HUES6 (cell line): ENCODE measurements around the gene PRMT7.

Experiments
- H3K27ac ChIP-seq: 2 replicates; pipeline ENCODE4 v1.7.0; 2013; ENCODE audit warnings: low read depth, mild to moderate bottlenecking, low read length, inconsistent platforms
- H3K27me3 ChIP-seq: 2 replicates; pipeline ENCODE4 v1.6.1; 2013; ENCODE audit warnings: low read length; ENCODE audit not compliant: control insufficient read depth, insufficient read depth
- H3K36me3 ChIP-seq: 2 replicates; pipeline ENCODE4 v1.6.1; 2013; ENCODE audit warnings: low read length; ENCODE audit not compliant: control insufficient read depth, insufficient read depth
- H3K4me1 ChIP-seq: 2 replicates; pipeline ENCODE4 v1.6.1; 2013; ENCODE audit warnings: low read length; ENCODE audit not compliant: control insufficient read depth, insufficient read depth
- H3K4me3 ChIP-seq: 2 replicates; pipeline ENCODE4 v1.5.1; 2013; ENCODE audit warnings: low read depth, low read length
- H3K9ac ChIP-seq: one replicate; pipeline ENCODE4 v1.6.1; 2013; ENCODE audit warnings: mild to moderate bottlenecking, low read length
- H3K9me3 ChIP-seq: 2 replicates; pipeline ENCODE4 v1.6.1; 2013; ENCODE audit warnings: low read depth, low read length; ENCODE audit not compliant: control insufficient read depth, insufficient read depth

PRMT7 gene

DNA sequence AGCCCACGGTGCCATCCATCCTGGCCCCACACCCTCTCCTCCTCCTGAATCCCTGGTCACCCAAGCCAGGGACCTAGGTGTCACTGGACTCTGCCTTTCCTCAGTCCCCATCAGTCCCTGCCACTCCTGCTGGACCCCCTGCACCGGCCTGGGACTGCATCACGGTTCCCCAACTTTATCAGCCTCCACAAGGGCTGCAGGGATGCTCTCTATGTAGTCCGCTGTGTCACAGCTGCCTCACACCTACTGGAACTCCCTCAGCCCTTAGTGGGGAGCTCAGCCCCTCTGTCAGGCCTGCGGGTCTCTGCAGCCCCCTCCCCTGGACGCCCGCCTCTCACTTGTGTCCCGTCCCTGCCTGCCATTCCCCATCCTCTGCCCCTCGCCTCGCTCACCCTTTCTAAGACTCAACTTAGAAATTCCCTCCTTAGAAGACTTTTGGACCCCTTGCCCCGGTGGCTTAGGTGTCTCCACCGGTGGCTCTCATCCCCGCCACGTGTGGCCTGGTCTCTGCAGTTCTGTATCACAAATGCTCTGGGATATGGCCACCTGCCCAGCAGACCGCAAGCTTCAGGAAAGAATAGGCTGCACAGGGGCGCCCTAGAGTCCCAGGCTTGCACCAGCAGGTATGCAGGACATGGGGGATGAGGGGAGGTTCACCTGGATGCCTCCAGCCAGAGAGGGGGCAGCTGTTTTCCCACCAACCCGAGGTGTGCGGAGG lies 62.9 kb downstream of the PRMT7 start:
- Histone ChIP-seq H3K27me3 (no peaks in the 10 kb centered on the region), H3K4me3 (no peak overlapping the region), H3K36me3 (no peaks in the 10 kb centered on the region), H3K9ac (no peak overlapping the region), H3K4me1 (no peaks in the 10 kb centered on the region), H3K27ac (no peak overlapping the region), H3K9me3 (no peaks in the 10 kb centered on the region)

DNA sequence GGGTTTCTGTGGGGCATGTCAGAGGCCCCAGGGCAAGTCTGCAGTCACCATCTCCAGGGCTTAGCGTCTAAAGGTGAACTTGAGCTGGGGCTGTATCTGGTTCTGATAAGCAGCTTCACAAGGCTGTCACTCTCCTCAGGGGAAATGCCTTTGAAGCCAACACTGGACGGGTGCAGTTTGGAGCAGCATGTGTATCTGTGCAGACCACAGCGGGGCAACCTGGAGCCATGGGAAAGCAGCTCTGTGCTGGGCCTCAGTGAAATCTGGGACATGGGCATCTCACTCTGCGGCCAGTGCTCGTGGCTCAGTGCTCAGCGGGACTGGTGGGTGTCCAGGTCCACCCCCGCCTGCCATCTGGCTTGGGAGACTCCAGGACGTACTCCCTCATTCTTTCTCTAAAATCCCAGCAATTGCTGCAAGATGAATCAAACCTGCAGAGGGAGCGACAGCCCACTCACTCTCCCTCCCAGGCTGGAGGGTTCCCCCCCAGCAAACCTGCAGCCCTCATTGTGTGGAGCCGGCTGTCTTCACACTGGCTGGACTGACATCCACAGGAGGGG lies 63.5 kb downstream of the PRMT7 start:
- Histone ChIP-seq H3K9ac (no peak overlapping the region), H3K27me3 (no peaks in the 10 kb centered on the region), H3K4me1 (no peaks in the 10 kb centered on the region), H3K4me3 (no peak overlapping the region), H3K9me3 (no peaks in the 10 kb centered on the region), H3K36me3 (no peaks in the 10 kb centered on the region), H3K27ac (no peak overlapping the region)

DNA sequence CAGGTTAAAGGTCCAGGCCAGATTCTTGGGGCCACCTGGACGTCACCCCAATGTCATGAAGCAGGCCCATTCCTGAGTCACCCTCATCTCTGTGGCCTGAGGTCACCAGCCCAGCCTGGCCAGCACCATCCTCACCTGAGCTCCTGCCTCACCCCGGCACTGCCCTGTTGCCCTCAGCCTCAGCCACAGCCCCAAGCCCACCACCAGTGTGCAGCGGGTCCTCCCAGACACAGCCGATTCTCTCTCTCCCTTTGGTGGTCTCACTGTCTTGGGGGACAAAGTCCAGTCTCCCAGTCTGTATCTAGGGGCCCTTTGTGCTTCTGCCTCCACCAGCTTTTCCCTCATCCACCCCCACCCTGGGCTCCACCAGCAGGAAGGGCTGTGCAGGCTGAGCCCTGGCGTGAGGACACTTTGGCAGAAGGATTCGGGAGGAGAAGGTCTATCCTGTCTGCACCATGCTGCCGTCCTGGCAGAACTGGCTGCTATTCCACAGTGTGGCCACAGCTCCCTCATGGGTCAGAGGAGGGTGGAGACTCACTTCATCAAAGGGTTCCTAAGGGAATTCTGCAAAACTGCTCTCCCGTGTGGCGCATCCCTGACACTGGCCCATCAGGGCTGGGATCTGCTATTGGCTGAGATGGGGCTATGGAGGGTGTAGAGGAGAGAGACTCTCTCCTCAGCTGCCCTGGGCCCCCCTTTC lies 64.3 kb downstream of the PRMT7 start:
- Histone ChIP-seq H3K27ac (no peak overlapping the region), H3K27me3 (no peaks in the 10 kb centered on the region), H3K36me3 (no peaks in the 10 kb centered on the region), H3K4me3 (no peak overlapping the region), H3K9ac (no peak overlapping the region), H3K9me3 (no peaks in the 10 kb centered on the region), H3K4me1 (no peaks in the 10 kb centered on the region)

DNA sequence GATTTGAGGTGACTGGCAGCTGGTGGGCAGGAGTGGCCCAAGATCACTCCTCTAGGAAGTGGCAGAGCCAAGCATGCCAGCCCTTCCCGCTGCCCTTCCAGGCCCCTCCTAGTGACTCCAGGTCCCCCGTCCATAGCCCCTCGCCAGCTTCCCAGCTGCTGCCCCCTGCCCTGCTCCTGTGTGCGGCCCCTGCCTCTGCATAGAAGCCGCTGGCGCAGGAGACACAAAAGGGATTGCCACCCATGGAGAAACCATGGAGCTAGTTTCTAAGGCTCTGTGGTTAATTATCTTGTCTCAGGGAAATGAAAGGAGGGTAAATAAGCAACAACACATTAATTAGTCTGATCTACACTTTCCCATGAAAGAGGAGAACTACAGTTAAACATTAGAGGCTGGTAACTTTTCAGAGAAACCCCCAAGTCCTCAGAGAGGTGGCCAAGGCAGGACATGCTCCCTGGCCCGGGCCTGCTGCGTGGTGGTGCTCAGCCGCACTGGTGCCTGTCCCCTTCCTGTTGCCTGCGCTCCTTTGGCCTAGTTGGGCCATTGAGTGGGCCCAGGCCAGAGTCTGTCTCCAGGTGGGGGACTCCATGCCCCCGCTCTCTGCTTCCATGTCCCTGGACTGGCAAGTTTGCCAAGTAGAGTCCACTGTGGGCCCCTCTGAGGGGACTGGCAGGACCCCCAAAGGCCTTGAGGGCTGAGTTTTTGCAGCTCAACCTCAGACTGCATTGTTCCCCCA lies 65.2 kb downstream of the PRMT7 start:
- no peaks in the 10 kb centered on the region for H3K27me3 ChIP-seq
- no peak overlapping the region for H3K4me3 ChIP-seq
- no peaks in the 10 kb centered on the region for H3K4me1 ChIP-seq
- H3K9me3 ChIP-seq, result no peaks in the 10 kb centered on the region
- H3K36me3 ChIP-seq, result no peaks in the 10 kb centered on the region
- no peak overlapping the region for H3K27ac ChIP-seq
- H3K9ac ChIP-seq, result no peak overlapping the region

DNA sequence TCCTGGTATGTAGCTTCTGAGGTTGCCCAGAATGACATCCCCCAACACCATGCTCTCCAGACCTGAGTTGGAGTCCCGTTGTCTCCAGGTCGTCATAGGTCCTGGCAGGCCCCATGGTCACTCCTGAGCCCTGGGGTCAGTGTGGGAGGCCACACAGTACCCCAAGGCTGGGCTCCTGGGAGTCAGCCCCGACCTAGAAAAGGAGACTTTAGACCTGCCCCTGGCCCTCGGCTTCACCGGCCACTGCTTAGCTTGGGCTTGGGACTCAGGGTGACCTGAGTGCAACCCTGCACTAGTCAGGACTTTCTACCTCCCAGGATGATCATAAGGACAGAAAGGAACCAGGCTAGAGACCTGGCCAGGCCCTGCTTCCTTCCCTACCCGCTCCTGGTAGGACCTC lies 65.8 kb downstream of the PRMT7 start:
- H3K9ac ChIP-seq, result no peak overlapping the region
- no peaks in the 10 kb centered on the region for H3K27me3 ChIP-seq
- H3K36me3 ChIP-seq, result no peaks in the 10 kb centered on the region
- H3K4me3 ChIP-seq, result no peak overlapping the region
- no peaks in the 10 kb centered on the region for H3K9me3 ChIP-seq
- no peaks in the 10 kb centered on the region for H3K4me1 ChIP-seq
- H3K27ac ChIP-seq, result no peak overlapping the region

DNA sequence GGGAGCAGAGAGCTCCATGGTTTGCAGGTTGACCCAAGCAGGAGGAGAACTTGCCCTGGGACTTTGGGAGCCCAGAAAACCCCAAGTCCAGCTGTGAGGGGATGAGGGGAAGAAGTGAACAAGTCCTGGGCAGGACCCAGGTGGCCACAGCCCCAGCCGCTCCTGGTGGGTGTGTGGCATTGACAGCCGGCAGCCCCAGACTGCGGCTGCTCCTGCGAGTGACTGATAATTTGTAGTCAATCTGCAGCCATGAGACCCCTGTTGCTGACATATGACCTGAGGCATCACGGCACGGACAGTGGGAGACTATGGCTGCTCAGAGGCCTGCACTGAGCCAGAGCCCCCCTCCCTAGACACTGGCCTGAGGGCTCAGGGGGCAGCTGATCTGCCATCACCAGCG lies 66.4 kb downstream of the PRMT7 start:
- H3K9ac ChIP-seq, result no peak overlapping the region
- no peaks in the 10 kb centered on the region for H3K27me3 ChIP-seq
- H3K4me3 ChIP-seq, result no peak overlapping the region
- no peaks in the 10 kb centered on the region for H3K36me3 ChIP-seq
- no peak overlapping the region for H3K27ac ChIP-seq
- H3K4me1 ChIP-seq, result no peaks in the 10 kb centered on the region
- no peaks in the 10 kb centered on the region for H3K9me3 ChIP-seq

DNA sequence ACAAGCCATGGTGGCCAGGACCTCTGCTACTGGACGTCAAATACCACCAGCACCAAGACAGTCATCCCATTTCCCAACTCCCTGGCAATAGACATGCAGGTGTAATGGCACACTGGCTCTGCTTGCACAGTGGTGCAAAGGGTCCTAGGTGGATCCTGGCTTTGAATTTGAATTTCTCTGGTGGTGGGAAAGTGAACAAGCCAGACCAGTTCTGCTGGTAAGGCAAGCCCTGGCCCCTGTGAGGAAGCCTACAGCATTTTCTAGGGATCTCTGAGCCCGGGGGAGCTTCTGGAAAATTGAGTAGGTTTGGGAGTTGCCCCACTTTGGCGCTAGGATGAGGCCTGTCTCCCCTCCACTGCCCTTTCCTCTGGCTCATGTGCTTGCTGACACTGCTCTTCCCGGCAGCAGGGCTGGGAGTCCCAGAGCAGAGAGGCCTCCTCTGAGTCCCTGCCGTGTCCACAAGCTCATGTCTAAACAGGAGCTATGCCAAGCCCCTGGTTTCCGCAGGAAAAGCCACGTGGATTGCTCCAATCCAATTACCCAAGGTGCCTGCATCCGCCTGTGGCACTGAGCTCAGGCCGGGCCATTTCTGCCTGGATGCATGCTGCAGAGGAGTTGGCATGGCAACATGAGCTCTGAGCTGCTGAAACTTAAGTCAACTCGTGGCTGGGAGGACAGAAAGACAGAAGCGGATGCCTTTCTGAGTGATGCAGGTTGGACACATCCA lies 67.0 kb downstream of the PRMT7 start:
- H3K9ac ChIP-seq, result no peak overlapping the region
- no peaks in the 10 kb centered on the region for H3K36me3 ChIP-seq
- H3K27me3 ChIP-seq, result no peaks in the 10 kb centered on the region
- no peak overlapping the region for H3K27ac ChIP-seq
- H3K9me3 ChIP-seq, result no peaks in the 10 kb centered on the region
- H3K4me3 ChIP-seq, result no peak overlapping the region
- no peaks in the 10 kb centered on the region for H3K4me1 ChIP-seq

DNA sequence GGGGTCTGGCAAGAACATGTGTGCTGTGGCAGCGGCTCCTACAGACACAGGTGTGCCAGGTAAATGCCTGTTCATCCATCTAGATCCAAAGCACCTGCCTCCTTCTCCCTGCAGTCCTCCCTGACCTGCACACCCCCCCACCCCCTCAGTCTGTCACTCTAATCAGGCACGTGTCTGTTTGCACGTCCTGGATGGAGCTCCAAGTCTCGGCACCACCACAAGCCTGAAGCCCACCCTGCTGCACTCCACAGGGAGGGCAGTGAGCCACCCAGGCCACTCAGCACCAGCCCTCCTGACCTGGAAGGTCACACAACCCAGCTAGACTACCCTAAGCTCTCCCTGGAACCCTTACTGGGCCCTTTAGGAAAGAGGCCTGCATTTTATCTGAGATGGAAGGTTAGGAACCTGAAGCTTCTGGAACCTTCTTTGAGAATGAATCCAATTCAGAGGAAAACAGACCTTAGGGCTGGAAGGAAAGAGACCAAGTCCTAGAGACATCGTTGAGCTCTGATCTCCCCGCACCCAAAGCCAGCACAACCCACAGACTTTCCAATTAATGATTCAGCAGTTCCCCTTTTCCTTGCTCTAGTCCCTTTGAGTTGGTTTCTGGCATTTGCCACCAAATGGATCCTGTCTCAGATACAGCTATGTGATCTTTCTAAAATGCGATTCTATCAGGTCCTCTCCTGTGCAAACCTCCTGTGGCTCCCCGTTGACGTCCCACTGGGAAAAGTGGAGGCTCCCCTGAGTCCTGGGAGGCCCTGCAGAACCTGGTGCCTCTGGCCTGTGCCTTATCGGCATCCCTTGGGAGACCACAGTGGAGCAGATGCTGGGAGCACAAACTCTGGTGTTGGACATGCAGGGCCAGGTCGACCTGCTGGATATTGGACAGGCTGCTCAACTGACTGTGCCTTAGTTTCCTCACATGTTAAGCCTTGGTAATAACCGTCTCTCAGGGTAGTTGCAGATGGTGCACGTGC lies 67.9 kb downstream of the PRMT7 start:
- H3K27me3 ChIP-seq, result no peaks in the 10 kb centered on the region
- H3K4me3 ChIP-seq, result no peak overlapping the region
- no peaks in the 10 kb centered on the region for H3K9me3 ChIP-seq
- no peak overlapping the region for H3K9ac ChIP-seq
- H3K4me1 ChIP-seq, result peaks cover under 1% of the 10 kb centered on the region; the same call in 1 of the 2 replicates
- H3K36me3 ChIP-seq, result no peaks in the 10 kb centered on the region
- no peak overlapping the region for H3K27ac ChIP-seq

DNA sequence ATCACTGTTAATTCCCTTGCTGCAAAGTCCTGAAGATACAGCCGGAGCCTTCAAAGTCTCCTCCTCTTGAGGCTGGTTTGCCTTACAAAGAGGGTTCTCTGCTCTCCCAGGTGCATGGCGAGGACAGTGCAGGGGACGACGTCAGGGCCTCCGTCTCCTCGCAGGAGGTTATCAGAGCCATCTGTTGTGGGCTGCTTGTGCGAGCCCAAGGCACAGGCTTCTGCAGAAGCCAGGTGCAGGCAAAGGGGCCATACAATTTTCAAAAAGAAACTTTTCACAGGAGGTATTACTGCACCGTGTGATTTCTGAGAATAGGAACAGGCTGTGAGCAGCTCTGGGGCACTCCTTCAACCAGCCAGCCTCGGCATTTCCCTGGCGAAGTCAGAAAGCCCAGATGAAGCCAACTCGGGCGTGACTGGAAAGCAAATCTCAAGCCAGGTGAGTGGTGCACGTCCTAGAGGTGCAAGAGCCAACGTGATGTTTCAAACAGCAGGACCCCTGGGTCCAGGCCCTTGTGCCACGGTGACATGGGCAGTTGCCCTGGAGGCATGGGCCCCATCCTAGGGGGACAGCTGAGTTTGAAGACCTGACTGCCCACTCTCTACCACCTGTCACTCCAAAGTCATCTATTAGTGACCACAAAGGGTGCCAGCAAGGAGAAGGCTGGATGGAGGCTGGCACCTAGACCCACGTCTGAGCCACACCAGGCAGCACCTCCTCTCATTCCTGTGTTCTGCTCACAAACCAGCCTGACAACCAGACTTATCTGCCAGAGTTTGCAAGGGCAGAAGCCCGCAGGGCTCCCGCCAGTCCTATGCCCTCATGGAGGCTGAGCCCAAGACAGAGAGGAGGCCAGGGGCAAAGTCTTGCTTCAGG lies 68.9 kb downstream of the PRMT7 start:
- no peaks in the 10 kb centered on the region for H3K36me3 ChIP-seq
- H3K27ac ChIP-seq, result no peak overlapping the region
- no peak overlapping the region for H3K9ac ChIP-seq
- H3K4me1 ChIP-seq, result peaks cover 11% of the 10 kb centered on the region
- no peaks in the 10 kb centered on the region for H3K9me3 ChIP-seq
- H3K4me3 ChIP-seq, result no peak overlapping the region
- no peaks in the 10 kb centered on the region for H3K27me3 ChIP-seq
